ENCODE data around the gene BCL3. TPM values are rescaled to one million over a fixed set of nuclear protein-coding genes. Genes with fewer than 3 reads are reported as not detected.
"Not testable (repeated sequence)": the region's sequence is repeated elsewhere in the genome, so short reads cannot be mapped to it uniquely, and the experiment has no call there.

The BCL3 gene
- total RNA-seq, result 100 to 1,000 TPM in 1 of 2 donors, 10 to 100 TPM in 1; 83.8 to 124 TPM

- H3K27ac Mint-ChIP-seq, result peak within 1 kb of the TSS; percentile 87 to 98
- no peaks in the 10 kb centered on the region for H3K9me3 Mint-ChIP-seq
- ATAC-seq, result peak; percentile 47 to 58
- peak; percentile 76 to 89 for DNase-seq (ENCODE audit: low spot score in 2 of 2)
- H3K36me3 Mint-ChIP-seq, result peaks cover 39 to 46% of the 10 kb centered on the region in 2 donors
These were observed at the start of gene BCL3 for GRCh38 chr19:44748426-44749254. Gene BCL3, plus strand, starts transcription at chr19:44748708. Its CDS starts 83 bp downstream, at chr19:44748791.

DNA sequence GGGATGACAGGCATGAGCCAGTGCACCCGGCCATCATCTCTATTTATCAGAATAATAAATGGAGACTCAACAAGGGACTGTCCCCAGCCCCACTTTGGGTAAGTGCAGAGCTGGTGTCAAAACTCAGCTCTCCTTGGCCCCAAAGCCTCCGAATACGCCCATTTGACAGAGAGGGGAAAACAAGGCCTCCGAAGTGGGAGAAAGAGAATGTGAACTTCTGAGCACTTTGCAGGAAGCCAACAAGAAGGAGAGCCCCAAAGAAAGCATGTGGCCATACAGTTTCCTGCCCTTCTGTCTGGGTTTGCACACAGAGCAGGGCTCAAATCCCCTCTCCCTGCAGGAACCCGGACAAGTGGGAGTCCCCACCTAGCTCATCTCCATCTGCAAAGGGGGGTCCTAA, 48.0 kb upstream of the BCL3 start:
- Mint-ChIP-seq H3K27ac (no peak overlapping the region), H3K36me3 (no peaks in the 10 kb centered on the region), H3K9me3 (no peaks in the 10 kb centered on the region)
- DNase-seq (ENCODE audit: low spot score in 2 of 2), result no peak
- ATAC-seq, result no peak

- ATAC-seq, result no peak
- Mint-ChIP-seq H3K27ac (no peak overlapping the region), H3K36me3 (no peaks in the 10 kb centered on the region)
These were observed 47.3 kb upstream of the BCL3 start for GRCh38 chr19:44701228-44701627.

DNA sequence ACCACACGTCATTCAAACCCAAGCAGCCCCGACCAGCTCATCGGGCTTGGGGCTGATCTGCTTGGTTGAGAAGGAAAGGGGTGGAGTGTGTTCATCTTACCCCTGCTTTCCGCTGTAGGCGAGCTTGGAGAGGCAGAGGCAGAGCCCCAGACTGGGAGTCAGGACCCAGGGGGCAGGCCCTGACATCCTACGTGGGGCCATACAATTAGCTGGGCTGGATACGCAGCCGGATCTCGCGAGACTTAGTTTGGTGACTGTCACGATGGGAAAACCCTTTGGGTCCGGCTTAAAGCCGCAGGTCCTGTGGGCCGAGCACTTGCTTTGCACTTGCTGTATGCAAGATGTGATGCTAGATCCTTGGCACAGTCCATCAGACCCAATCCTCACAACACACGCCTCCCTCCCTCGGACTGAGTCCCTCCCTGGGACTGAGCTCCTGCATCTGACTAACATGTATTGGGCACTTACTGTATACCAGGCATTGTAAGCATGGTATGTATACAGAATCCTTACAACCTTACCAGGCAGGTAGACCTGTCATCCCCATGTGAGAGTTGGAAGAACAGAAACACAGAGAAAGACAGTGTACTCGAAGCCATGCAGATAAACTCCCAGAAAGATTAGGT, 45.8 kb upstream of the BCL3 start:
- Mint-ChIP-seq H3K9me3 (no peaks in the 10 kb centered on the region), H3K36me3 (no peaks in the 10 kb centered on the region), H3K27ac (no peak overlapping the region)
- ATAC-seq, result no peak
- DNase-seq (ENCODE audit: low spot score in 2 of 2), result no peak

More at GRCh38 chr19:44701228-44701627, 47.3 kb upstream of the BCL3 start:
- H3K9me3 Mint-ChIP-seq, result no peaks in the 10 kb centered on the region
- DNase-seq (ENCODE audit: low spot score in 2 of 2), result no peak

DNA sequence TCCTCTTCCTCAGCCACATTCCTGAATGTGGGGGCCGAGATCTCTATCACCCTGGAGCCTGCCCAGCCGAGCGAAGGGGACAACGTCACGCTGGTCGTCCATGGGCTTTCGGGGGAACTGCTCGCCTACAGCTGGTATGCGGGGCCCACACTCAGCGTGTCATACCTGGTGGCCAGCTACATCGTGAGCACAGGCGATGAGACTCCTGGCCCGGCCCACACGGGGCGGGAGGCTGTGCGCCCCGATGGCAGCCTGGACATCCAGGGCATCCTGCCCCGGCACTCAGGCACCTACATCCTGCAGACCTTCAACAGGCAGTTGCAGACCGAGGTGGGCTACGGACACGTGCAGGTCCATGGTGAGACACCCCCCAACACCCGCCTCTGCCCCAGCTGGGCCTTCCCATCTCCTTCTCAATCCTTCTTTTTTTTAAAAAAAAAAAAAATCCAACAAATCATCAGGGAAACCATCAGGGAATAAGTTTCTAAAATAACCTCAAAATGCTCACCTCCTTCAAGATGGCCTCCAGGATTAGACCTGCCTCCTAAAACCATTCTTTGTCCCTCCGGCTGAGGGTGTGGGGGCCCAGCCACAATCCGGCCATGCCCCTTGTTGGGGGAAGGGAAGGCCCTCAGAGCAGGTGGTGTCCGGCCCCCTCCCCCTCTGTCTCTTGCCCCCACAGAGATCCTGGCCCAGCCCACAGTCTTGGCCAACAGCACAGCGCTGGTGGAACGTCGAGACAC, 45.0 kb upstream of the BCL3 start:
- Mint-ChIP-seq H3K36me3 (no peaks in the 10 kb centered on the region), H3K9me3 (no peaks in the 10 kb centered on the region), H3K27ac (no peak overlapping the region)
- ATAC-seq (no peak), DNase-seq (ENCODE audit: low spot score in 2 of 2) (no peak)

- Mint-ChIP-seq H3K9me3 (no peaks in the 10 kb centered on the region), H3K27ac (no peak overlapping the region), H3K36me3 (no peaks in the 10 kb centered on the region)
- ATAC-seq (no peak), DNase-seq (ENCODE audit: low spot score in 2 of 2) (no peak)
These were observed 43.5 kb upstream of the BCL3 start for GRCh38 chr19:44704982-44705381.

DNA sequence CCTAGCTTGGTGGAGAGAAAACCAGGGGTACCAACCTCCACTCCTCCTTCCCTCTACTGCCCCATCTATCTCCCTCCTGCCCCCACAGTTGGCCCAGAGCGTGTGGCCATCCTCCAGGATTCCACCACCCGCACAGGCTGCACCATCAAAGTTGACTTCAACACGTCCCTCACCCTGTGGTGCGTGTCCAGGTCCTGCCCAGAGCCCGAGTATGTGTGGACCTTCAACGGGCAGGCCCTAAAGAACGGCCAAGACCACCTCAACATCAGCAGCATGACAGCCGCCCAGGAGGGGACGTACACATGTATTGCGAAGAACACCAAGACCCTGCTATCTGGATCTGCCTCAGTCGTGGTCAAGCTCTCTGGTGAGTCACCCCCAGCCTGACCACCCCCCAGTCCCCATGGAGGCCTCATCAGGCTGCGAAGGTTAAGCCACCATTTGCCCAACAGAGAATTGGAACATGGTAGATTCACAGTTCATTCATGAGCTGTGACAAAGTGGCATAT, 43.0 kb upstream of the BCL3 start:
- Mint-ChIP-seq H3K9me3 (no peaks in the 10 kb centered on the region), H3K36me3 (no peaks in the 10 kb centered on the region), H3K27ac (no peak overlapping the region)
- DNase-seq (ENCODE audit: low spot score in 2 of 2), result no peak
- no peak for ATAC-seq

DNA sequence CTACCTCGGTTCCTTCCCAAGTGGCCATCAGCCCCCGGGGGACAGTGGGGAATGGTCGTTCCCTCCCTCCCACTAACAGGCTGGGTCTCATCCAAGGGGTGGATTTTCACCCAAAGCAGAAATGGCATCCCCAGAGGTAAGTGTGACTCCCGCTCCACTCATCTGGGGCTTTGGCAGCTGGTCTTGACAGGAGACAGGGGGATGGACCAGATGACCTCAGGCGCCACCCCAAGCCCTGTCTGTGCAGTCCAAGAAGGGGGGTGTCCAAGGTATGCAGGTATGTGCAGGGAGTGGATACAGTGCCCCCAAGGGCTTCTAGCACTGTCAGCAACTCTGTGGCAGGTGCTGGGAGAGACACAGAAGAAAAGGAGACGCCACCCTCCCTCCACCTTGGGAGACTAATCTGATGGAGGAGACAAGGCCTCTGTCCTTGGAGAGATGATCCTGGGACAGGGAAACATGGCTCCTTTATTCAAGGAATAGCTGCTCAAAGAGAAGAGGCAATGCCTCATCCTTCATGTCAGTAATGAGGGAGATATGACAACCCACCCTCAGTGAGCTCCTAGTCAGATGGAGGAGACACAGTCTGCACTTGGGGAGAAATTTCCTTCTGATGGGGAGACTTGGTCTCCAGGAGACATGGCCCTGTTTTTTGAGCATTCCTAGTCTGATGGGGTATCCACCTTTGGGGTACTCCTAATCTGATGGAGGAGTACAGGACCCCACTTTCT, 41.8 kb upstream of the BCL3 start:
- no peak for ATAC-seq
- no peak for DNase-seq (ENCODE audit: low spot score in 2 of 2)
- no peaks in the 10 kb centered on the region for H3K9me3 Mint-ChIP-seq
- no peak overlapping the region for H3K27ac Mint-ChIP-seq
- no peaks in the 10 kb centered on the region for H3K36me3 Mint-ChIP-seq

DNA sequence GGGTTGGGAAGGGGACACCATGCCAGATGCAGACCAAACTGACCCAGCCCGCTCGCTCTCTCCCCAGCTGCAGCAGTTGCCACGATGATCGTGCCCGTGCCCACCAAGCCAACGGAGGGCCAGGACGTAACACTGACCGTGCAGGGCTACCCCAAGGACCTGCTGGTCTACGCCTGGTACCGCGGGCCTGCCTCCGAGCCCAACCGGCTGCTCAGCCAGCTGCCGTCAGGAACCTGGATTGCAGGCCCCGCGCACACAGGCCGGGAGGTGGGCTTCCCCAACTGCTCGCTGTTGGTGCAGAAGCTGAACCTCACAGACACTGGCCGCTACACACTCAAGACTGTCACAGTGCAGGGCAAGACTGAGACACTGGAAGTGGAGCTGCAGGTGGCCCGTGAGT, 40.7 kb upstream of the BCL3 start:
- Mint-ChIP-seq H3K27ac (no peak overlapping the region), H3K36me3 (no peaks in the 10 kb centered on the region), H3K9me3 (no peaks in the 10 kb centered on the region)
- no peak for ATAC-seq
- no peak for DNase-seq (ENCODE audit: low spot score in 2 of 2)

GRCh38 chr19:44708940-44709339, 39.6 kb upstream of the BCL3 start:
- H3K36me3 Mint-ChIP-seq, result no peaks in the 10 kb centered on the region
- no peak for ATAC-seq
- H3K9me3 Mint-ChIP-seq, result no peaks in the 10 kb centered on the region
- no peak overlapping the region for H3K27ac Mint-ChIP-seq
- no peak for DNase-seq (ENCODE audit: low spot score in 2 of 2)

- not testable (repeated sequence) for H3K9me3 Mint-ChIP-seq; DNase-seq (ENCODE audit: low spot score in 2 of 2); ATAC-seq; H3K36me3 Mint-ChIP-seq; H3K27ac Mint-ChIP-seq
These were observed 38.9 kb upstream of the BCL3 start for GRCh38 chr19:44709434-44710266.

- H3K36me3 Mint-ChIP-seq, result peaks cover 9 to 12% of the 10 kb centered on the region in 2 donors
- peaks cover 9 to 12% of the 10 kb centered on the region in 2 donors for H3K9me3 Mint-ChIP-seq
- no peak for DNase-seq (ENCODE audit: low spot score in 2 of 2)
- no peak for ATAC-seq
- peak overlapping the region in 1 of 2 donors; percentile 7 for H3K27ac Mint-ChIP-seq
These were observed 38.0 kb upstream of the BCL3 start for GRCh38 chr19:44710483-44710882.

DNA sequence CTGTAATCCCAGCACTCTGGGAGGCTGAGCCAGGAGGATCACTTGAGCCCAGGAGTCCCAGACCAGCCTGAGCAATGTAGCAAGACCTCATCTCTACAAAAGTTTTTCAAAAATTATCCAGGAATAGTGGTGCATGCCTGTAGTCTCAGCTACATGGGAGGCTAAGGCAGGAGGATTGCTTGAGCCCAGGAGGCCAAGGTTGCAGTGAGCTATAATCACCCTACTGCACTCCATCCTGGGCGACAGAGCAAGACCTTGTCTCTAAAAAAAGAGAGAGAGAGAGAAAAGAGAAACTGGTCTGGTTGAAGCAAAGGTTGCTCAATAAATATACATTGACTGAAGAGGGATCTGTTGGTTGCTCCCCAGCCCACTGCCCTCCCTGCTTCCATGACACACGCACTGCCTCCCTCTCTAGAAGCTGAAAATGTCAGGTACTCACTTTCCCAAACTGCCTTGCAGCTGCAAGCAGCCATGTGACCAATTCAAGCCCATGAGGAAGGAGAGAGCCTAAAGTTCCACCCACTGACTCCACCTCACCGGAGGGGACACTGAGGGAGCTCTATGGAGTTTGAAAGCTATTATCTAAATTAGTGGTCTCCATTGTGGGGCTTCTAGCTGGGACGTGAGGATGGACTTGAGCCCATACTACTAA, 35.5 kb upstream of the BCL3 start:
- ATAC-seq (no peak), DNase-seq (ENCODE audit: low spot score in 2 of 2) (no peak)
- Mint-ChIP-seq H3K9me3 (peaks cover 10 to 18% of the 10 kb centered on the region in 2 donors), H3K27ac (no peak overlapping the region), H3K36me3 (peaks cover 9 to 16% of the 10 kb centered on the region in 2 donors)

- H3K27ac Mint-ChIP-seq, result no peak overlapping the region
- H3K9me3 Mint-ChIP-seq, result peaks cover 10 to 18% of the 10 kb centered on the region in 2 donors
- H3K36me3 Mint-ChIP-seq, result peaks cover 9 to 16% of the 10 kb centered on the region in 2 donors
- ATAC-seq, result no peak
- no peak for DNase-seq (ENCODE audit: low spot score in 2 of 2)
These were observed 33.8 kb upstream of the BCL3 start for GRCh38 chr19:44714597-44715169.

DNA sequence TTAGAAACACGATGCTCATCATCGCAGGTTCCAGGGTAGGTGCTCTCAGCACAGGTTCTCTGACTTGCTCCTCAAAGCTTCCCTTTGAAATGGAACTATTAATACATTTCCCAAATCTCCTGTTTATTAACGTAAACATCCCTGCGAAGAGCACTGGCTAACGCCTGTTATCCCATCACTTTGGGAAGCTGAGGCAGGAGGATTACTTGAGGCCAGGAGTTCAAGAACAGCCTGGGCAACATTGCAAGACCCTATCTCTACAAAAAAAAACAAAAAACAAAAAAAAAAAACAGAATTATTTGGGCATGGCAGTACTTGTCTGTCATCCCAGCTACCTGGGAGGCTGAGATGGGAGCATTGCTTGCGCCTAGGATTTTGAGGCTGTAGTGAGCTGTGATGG, 30.9 kb upstream of the BCL3 start:
- peaks cover 9 to 16% of the 10 kb centered on the region in 2 donors for H3K36me3 Mint-ChIP-seq
- no peak for ATAC-seq
- H3K9me3 Mint-ChIP-seq, result peaks cover 10 to 18% of the 10 kb centered on the region in 2 donors
- no peak overlapping the region for H3K27ac Mint-ChIP-seq
- DNase-seq (ENCODE audit: low spot score in 2 of 2), result no peak

Data from activated naive CD4-positive, alpha-beta T cell treated with anti-CD3 and anti-CD28 coated beads, Interleukin-2, amount 50 U/mL, for 72 hours (primary cell).